Peyer's patch (tissue), 4 donors: ENCODE data around the gene HEATR9.

Source experiments
- CTCF ChIP-seq, 6 experiments: fragments of 450-650 bp in 4 of 6; fragments of 200-600 bp in 2 of 6; sonication (generic) in 1 of 6; IDR thresholded peaks; one replicate each; pipeline ENCODE4 v1.5.1; 2017 to 2019; ENCODE audit warnings: antibody characterized with exemption in 6 of 6, mild to moderate bottlenecking in 3 of 6, moderate library complexity in 1 of 6
- POLR2A ChIP-seq, 2 donors: fragments of 450-650 bp; IDR thresholded peaks; one replicate each; pipeline ENCODE4 v1.5.1; 2017; ENCODE audit warnings: antibody characterized with exemption in 2 of 2, mild to moderate bottlenecking in 2 of 2, moderate library complexity in 2 of 2

GRCh38 chr17:35876534-35876933 is 7.8 kb upstream of the HEATR9 start:
- TF ChIP-seq CTCF (IDR thresholded peaks at IDR 0.05): no peak
- TF ChIP-seq POLR2A (IDR thresholded peaks at IDR 0.05): no peak
